Neural progenitor cell (in vitro differentiated cells): ENCODE data around the gene TNFRSF9.

ENCODE experiments used
- EZH2phosphoT487 ChIP-seq: fragments of 200-600 bp; sonication (generic); IDR thresholded peaks from 2 replicates; pipeline ENCODE4 v1.6.1; 2017; ENCODE audit warnings: antibody characterized with exemption
- TF ChIP-seq, protein P1 (sequence below): fragments of 200-600 bp; sonication (generic); IDR thresholded peaks from 2 replicates; pipeline ENCODE4 v1.5.1; 2017; ENCODE audit warnings: antibody characterized with exemption, mild to moderate bottlenecking

DNA sequence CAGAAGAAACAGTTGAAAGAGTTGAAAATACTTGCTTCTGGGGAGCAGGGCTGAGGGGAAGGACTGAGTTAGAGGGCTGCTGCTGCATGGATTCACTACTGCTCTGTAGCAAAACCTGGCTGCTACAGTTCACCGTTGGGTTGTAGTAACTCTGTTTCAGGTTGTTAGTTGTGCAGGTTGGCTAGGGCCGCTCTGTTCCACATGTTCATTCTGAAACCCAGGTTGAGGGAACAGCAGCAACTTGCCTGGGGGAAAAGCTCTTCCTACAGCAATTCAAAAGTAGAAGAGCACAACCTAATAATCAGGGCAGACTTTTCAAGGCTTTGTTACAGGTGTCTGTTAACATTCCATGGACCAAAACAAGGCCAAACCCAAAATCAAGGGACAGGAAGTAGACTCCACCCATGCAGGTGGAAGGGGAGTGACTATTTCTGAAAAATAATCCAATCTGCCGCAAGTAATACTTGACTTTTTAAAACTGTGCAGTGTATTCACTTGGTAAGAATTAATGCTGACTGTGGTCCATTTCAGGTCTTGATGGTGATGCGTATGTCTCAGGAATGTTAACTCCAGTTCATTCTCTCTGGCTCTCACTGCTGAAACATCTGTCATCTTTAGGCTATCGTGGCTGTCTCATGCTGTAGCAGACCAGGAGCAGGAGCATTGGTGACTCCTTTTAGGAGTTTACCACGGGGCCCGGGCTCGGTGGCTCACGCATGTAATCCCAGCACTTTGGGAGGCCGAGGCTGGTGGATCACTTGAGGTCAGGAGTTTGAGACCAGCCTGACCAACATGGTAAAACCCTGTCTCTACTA, 15.8 kb upstream of the TNFRSF9 start:
- TF ChIP-seq, protein P1, sequence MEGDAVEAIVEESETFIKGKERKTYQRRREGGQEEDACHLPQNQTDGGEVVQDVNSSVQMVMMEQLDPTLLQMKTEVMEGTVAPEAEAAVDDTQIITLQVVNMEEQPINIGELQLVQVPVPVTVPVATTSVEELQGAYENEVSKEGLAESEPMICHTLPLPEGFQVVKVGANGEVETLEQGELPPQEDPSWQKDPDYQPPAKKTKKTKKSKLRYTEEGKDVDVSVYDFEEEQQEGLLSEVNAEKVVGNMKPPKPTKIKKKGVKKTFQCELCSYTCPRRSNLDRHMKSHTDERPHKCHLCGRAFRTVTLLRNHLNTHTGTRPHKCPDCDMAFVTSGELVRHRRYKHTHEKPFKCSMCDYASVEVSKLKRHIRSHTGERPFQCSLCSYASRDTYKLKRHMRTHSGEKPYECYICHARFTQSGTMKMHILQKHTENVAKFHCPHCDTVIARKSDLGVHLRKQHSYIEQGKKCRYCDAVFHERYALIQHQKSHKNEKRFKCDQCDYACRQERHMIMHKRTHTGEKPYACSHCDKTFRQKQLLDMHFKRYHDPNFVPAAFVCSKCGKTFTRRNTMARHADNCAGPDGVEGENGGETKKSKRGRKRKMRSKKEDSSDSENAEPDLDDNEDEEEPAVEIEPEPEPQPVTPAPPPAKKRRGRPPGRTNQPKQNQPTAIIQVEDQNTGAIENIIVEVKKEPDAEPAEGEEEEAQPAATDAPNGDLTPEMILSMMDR: no peak
- no peak for TF ChIP-seq EZH2phosphoT487
